HCEC 1CT (cell line): ENCODE data around the gene SLC1A2.
A peak's percentile ranks its signal among the peaks of the same experiment; 100 is the strongest.

ENCODE experiments used
- DNase-seq: peaks from one replicate; pipeline ENCODE4 v3.0.0-alpha.2; 2017

Gene SLC1A2

DNA sequence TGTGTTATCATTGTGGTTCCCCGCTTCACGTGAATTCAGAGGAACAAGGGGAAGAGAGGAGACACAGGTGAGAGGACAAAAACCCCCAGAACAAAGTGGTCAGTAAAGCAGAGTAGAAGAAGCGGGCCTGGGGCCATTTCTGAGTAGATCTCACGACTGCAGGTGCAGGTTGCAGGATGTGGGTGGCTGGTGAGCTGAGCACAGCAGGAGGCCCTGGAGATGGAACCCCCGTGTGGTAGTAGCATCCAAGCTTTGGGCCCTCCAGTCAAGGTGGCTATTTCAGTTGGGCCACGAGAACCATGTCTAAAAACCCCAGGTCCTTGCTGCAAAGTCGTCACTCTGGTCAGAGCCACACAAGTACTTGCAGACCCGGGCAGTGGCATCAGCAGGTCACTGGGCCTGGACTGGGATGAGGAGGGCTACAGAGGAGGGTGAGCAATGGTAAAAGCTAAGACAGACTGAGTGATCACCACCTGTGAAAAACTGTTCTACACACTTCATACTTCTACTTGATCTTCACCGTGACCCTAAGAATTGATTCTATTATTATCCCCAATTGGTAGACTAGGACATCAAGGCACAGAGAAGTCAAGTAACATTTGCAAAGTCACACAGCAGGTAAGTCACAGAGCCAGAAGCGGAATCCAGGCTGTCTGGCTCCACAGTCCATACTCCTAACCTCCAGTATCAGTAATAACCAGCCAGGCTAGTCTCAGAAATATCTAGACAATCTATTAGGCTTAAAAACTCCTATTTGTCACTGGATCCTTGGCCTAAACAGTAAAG lies 43.8 kb downstream of the SLC1A2 start:
- no peak for DNase-seq

DNA sequence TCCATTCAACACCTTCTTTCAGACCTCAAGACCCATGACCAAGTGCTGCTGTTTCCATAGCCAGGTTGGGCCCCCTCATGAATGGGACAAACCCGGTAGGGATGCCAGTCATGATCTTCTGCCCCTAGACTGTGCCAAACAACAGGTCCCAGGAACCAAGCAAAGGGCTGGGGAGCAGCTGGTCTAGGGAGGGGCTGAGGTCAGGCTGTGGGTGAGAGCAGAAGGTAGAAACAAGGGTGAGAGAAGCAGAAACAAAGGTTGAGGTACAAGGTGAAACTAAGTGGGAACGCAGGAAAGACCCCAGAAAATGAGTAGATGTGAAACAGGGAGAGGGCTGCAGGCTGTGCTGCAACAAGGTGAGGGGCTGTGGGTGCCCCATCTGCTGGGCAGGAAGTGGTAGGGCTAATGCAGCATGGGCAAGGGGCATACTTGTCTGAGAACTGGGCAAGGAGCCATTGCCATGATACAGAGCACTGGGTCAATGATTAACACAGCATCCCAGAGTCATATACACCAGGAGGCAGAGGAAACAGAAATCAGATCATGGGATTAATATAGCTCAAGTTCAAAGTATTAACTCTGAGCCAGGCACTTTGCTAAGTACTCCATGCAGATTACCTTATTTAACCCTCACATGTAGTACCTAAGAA lies 45.9 kb downstream of the SLC1A2 start:
- no peak for DNase-seq

DNA sequence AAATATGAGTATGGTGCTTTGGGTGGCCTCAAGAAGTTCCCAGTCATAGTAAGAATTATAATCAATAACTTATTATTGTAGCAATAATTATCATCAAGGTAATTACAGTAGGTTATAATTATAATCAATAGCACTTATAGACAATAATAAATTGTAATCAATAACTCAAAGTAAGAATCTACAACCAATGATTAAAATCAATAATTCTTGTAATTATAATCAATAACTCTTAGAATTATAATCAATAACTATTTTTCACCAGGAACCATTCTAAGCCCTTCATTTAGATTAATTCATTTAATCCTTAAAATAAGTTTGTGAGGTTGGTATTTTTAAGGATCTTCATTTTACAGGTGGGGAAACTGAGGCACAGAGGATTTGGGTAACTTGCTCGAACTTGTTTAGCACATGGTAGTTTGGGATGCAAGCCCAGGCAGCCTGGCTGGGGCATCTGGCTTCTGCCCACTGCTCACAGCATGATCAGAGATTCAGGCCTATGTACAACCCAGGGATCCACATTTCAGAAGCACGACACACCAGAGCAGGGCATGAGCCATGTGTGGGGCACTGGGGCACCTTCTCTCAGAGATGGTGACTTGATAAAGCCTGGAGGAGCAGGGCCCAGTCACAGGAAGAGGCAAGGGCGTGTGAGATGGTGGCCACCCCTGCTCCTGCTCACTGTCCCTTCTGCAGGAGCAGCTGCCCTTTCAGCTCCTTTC lies 46.6 kb downstream of the SLC1A2 start:
- no peak for DNase-seq

DNA sequence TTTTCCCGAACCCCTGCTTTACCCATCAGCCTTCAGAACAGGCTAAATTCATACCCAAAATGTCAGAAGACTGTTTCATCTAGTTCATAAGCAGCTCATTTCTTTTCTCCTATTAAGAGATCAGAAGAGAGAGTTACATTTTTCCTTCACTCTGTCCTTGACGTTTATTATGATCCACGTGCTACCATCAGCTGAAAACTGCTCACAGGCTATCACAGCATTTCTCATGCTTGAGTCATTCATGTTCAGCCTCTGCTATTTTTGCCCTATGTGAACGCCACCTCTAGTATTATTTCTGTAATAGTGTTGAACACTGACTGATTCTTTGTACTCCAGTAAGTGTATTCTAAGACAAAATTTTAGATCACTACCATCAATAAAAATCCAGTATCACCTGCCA lies 51.9 kb downstream of the SLC1A2 start:
- peak; percentile 82 for DNase-seq

DNA sequence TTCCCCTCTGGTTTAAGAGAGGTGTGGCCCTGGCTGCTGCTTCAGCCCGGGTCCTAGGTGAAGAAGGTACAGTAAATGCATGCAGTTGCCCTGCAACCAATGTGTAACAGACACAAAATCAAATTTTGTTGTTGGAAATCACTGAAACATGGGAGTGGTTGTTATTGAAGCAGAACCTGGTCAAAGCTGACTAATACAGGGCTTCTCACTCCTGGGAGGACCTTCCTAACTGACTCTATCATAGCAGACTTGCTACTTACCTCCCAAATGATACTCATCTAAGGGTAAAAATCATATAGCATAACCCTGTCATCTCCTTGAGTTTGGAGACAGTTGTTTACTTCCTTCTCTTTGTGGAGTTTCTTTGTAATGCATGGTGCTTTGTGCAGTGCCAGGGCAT lies 52.6 kb downstream of the SLC1A2 start:
- no peak for DNase-seq

DNA sequence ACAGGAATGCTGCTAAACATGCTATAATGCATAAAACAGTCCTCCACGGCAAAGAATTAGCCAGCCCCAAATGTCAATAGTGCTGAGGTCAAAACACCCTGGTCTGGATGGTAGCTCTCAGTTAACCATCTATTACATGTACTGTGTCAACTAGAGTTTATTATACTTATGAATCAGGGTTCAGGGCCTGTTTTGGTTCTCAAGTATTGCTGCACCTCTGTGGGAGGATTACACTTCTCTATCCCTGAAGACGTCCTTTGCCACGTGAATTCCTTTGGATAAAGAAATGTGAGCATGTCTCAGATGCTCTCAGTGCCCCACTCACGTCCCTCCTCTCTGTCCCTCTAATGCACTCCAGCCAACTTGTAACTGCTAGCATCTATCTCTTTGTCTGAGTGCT lies 53.4 kb downstream of the SLC1A2 start:
- DNase-seq, result no peak

DNA sequence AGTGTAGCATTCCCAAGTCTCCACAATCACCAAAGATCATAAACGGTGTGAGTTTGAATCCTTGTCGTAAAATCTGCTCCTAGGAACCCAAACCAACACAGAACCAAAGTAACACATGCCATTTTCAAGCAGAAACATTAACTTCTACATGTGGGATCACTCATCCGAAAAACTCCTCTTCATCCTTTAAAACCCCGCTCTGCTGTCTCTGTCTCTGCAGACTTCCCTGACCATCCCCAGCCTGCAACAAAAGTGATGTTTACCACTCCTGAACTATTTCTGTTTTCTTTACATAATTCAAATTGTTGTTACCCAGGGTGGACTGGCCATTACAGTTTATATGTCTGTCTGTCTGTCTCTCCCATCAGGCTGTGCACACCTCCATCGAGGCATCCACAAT lies 54.0 kb downstream of the SLC1A2 start:
- DNase-seq, result no peak

DNA sequence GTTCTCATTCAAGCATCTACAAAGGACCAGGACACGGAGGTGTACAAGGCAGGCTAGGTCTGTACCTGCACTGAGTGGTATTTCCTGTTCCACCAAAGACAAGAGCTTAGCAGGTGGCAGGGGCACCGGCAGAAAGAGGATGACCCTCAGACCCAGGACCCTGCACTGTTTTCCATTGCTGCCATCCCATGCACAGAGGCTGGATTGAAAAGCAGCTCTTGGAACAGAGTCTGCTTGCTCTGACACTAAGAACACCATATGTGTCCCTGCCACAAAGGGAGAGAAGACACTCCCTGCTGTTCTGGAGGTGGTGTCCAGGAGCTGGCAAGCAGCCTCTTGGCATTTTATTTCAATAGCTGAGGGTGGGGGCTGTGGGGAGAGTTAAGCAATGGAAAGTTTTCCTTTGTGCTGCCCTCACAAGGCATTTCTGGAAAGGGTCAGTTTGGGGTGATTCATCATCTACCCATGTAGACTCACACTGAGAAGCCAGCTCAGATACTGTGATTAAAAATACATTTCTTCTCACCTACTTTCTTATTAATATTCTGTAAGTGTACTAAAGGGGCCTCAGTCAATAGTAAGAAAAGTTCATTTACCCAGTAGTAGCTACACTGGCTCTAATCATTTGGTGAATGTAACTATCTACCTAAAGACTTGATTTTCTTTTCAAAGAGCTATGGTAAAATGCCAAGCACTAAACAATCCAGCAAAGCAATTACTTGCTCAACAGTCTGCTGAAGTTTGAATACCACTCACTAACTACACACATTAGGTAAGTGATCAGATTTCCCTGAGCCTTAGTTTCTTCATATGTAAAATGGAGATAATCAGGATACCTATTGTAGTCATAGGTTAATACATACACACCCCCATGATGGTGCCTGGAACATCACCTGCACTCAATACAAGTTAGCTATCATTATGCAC lies 55.2 kb downstream of the SLC1A2 start:
- DNase-seq, result peak; percentile 80

DNA sequence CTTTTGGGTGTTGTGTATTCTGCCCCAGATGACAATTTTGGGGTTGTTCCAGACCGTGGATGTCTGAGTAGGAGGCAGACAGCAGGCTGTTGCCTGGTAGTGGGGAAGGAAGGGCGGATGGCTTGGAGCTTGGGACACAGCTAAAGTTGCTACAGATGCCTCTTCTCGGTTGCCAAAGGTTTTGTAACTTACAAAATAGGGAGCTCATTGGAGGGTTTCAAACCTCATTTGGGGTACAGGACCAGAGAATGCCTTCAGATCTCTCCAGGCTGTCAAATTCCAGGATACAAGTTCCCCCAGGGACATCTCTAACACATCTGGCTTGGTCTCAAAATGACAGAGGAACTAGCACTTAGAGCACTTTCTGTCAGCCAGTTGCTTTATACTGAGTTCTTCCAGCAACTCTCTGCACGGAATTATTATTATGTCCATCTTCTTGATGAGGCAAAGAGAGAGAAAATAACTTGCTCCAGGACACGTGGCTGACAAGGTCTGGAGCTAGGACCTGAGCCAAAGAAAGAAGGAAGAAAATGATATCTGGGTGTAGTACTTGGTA lies 56.0 kb downstream of the SLC1A2 start:
- DNase-seq, result no peak

DNA sequence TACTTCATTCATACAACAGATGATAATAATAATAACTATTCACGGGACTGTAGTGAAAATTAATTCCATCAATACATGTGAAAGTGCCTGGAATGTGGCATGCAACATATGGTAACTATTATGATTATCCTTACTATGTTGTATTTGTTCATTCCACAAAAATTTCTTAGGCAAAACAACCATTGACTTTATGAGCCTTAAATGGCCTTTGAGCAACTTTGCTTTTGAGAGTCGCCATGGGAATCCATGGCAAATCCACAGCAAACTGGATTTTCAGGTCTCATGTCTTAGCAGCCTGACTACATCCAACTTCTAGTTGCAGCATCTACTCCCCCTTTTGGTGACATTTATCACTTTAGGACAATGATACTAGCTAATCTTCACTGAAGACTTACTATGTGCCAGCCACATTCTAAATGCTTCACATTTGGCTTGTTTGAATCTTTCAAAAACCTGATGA lies 56.8 kb downstream of the SLC1A2 start:
- DNase-seq, result peak; percentile 24

DNA sequence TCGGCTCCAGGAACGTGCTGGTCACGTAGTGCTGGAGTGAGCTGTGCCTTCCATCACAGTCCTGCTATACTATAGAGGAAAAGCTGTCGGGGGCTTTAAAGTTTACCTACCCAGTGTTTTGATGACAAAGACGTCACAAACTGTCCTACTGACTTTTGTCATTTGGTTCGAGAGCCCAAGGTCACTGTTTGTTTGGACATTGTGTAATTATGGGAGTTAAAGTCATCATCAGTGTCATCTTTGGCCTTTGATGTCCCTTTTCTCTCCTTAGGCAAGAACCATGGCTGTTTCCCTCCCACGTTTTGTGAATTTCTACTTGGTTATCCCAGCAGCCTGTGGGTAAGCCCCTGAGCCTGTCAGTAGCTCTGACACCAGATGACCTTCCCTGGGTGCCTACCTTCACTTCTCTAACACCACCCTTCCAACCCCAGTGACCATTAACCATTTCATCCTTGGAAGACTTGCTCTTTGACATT lies 59.3 kb downstream of the SLC1A2 start:
- DNase-seq, result no peak

DNA sequence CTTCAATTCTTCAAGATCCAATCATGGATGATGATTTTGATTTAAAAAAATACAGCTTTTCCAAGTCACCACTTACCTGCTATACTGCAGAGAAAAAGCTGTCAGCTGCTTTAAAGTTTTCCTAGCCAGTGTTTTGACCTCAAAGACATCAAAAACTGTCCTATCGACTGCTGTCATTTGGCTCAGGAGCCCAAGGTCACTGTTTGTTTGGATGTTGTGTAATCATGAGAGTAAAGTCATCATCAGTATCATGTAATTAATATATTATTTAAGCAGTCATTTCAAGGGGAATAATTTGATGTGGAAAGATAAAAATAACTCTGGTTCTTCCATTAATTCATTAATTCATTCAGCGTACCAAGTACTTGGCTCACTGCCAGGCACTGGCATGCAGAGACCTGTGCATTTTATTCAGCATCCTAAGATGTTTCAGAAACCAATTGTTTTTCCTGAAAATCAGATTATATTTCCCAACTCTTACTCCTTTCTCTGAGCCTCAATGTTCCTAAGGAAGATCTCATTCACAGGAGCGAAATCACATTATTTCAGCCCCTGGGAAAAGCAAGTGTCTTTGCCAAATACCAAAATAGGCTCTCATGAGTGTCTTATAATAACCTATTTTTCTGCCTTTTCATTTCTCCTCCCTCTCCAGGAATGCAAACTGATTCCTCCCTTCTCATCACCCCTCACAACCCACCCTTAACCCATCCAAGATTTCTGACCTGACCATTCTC lies 59.9 kb downstream of the SLC1A2 start:
- no peak for DNase-seq

DNA sequence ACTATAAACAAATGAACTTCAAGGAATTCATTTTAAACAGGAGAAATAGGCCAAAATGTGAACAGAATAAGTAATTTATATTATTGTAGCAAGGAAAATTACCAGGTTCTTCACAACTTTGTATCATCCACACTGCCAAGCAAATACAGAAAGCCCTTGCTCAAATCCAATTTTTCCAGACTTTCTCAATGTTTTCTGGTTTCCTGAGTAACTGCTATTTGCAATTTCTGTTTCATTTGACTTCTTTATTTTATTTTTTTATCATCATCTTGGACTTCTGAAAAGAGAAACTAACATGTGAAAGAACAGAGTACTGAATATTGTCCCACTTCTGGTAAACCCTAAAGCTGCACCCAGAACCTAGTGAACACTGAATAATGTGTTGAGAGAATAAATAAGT lies 61.0 kb downstream of the SLC1A2 start:
- no peak for DNase-seq

DNA sequence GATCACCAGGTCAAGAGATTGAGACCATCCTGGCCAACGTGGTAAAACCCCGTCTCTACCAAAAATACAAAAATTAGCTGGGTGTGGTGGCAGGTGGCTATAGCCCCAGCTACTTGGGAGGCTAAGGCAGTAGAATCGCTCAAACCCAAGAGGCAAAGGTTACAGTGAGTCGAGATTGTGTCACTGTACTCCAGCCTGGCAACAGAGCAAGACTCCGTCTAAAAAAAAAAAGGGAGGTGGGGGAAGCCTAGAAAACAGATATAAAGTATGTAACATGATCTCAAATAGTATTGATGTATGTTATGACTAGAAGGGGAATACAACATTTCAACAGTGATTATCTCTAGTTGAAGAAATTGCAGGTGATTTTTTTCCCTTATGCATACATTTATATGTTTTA lies 61.4 kb downstream of the SLC1A2 start:
- peak; percentile 70 for DNase-seq

DNA sequence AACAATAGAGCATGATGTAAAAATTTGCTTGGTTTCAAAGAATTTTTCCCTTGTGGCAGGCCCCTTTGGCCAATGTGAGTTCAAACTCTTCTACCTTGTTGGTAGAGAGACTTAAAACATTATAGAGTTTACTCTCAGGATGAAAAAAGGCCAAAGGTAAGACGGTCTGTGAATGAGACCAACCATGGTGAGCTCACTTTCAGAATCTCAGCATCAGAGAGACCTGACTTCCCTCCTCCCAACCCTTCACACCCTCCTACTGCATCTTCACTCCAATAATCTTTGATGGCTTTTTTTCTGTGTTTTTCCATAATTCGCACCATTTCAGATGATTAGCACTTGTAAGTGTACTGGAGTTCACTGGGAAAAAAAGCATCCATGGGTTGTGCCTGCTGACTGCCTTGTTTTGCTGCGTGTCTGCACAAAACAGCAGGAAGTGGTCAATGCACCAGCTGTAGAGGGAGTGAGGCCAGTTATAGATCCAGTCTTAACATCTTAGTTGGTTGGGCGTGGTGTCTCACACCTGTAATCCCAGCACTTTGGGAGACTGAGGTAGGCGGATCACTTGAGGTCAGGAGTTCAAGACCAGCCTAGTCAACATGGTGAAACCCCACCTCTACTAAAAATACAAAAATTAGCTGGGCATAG lies 64.1 kb downstream of the SLC1A2 start:
- DNase-seq, result no peak

DNA sequence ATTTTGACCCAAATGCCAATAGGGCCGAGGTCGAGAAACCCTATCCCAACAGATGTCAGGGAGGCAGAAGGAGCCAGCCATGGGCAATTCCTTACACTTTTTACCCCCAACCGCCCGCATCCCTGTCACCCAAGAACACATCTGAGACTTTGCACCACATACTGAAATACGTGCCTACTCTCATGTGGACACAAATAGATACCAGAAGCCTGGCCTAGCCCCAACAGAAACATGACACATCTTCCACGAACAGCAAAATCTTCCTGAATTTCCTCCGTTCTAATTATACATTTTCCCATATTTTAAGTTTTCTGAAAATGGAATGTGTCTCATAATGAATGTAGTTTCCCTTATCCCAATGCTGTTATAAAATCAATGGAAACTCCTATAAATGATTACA lies 64.7 kb downstream of the SLC1A2 start:
- DNase-seq, result no peak

DNA sequence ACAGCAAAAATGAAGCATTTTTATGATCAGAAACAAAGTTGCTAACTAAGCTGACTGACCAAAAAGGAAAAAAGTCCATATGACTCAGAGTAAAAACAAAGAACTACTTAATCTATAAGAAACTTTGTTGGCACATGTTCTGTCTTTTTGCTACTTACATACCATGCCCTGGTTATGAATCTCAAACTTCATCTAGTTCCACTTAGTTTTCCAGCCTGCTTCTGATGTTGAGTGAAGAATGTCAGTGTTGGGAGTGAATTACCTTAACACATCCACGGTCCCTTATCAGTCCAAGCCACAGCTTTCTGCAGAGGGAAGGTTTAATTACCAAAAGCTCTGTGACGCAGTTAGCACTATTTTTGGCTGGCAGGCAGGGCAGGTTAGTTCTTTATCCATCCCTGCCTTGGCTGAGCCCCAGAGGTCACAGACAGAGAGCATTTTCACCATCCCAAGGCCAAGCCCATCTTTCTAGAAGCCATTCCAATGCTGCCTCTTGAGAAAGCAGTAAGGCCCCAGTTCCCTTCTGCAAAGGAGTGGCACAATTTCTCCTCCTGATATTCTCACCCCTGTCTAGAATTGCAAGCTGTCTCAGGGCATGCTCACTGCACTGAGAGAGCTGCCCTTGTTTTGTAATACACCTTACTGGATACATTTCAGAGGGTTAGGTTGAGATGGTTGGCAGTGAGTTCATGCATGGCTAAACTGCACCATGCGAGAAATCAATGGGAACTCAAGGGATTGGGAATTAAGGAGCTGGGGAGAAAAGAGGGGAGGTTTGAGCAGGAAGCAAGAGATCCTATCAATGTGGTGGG lies 67.1 kb downstream of the SLC1A2 start:
- DNase-seq, result peak; percentile 40

DNA sequence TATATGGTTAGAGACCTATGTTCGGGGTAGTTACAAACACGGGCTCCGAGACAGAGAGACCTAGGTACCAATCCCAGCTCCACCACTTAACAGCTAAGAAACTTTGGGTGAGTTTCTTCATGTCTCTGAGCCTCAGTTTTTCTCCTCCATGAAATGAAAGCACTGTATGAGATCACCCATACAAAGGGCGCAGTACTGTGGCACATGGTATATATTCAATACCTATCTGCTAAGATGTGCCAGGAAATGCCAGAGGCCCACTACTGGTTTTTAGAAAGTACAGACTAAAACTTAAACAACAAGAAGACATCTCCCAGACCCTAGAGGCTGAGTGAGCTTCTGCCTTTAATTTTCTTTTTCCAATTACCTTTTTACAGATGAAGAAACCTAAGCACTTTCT lies 69.5 kb downstream of the SLC1A2 start:
- DNase-seq, result no peak

DNA sequence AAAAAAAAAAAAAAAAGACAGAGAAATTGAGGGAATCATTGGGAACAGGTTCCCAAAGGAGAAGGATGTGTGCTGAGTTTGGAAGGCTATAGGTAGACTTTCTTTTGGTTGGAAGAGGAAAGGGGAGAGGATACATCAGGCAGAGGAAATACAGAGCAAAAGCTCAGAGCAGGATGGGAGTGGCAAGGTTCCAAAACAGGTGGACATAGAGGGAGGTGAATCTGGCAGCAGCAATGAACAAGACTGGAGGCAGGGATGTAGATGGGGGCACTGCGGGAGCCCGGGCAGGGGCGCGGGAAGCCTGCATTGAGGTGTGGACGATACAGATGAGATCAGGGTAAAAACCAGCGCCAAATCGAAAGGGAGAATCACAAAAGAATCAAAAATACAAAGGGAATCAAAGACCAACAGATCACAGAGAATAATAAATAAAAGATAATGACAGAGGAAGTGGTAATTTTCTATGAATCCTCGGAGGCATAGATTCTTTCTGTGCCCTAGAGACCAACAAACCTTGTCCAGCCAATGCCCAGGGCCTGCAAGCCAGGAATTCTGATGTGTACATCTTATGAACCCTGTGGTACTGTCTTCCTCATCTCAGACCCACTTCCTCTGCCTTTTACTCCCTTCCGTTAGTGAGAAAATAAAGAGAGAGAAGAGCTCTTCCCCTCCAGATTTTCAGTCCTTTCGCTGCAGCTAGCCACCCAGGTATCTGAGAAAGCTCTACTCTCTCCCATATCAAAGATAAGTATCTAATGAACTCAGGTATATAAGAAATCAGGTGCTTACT lies 70.3 kb downstream of the SLC1A2 start:
- DNase-seq, result no peak
